ENCODE data around the gene A1BG. TPM values are rescaled to one million over a fixed set of nuclear protein-coding genes. Genes with fewer than 3 reads are reported as not detected.

The A1BG gene
- total RNA-seq, 4 donors from 2014 or later: 4.8 to 16.8 (median 9.2) TPM

GRCh38 chr19:58362272-58362994 lies 9.1 kb upstream of the A1BG start, which contains the start of gene ZNF497:
Gene ZNF497, minus strand, starts transcription at chr19:58362751. Its CDS starts 5,116 bp downstream, at chr19:58357635.
- WGBS, 2 donors: 0 to 1% methylated on average over 44 to 49 of the region's 74 CpGs
- peak within 1 kb of the TSS; percentile 72 for H3K4me3 ChIP-seq (ENCODE audit: low read depth, poor library complexity, severe bottlenecking)
- intact Hi-C loops (cut with DNase I; ENCODE audit: low total_unique reads): no loop called here
- no peak for TF ChIP-seq POLR2A (IDR thresholded peaks at IDR 0.05)
- TF ChIP-seq, protein P1, sequence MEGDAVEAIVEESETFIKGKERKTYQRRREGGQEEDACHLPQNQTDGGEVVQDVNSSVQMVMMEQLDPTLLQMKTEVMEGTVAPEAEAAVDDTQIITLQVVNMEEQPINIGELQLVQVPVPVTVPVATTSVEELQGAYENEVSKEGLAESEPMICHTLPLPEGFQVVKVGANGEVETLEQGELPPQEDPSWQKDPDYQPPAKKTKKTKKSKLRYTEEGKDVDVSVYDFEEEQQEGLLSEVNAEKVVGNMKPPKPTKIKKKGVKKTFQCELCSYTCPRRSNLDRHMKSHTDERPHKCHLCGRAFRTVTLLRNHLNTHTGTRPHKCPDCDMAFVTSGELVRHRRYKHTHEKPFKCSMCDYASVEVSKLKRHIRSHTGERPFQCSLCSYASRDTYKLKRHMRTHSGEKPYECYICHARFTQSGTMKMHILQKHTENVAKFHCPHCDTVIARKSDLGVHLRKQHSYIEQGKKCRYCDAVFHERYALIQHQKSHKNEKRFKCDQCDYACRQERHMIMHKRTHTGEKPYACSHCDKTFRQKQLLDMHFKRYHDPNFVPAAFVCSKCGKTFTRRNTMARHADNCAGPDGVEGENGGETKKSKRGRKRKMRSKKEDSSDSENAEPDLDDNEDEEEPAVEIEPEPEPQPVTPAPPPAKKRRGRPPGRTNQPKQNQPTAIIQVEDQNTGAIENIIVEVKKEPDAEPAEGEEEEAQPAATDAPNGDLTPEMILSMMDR (IDR thresholded peaks at IDR 0.05): no peak
- peak; percentile 95 to 99 for DNase-seq (ENCODE audit: low spot score in 2 of 2)

DNA sequence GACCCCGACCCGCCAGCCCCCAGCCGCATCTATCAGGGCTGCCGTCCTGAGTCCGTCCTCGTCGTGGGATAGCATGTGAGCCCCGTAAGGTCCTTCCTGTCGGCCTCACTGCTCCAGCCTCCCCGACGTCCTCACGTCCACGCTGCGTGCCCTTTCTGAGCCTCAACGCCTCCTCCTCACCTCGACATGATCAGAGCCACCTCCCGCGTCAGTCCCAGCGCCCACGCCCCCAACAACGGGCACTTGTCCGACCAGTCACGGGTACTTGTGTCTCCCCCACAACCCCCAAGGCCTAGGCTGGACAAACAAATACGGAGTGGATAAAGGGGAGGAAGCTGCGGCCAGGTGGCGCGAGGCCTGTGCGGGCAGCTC lies 8.6 kb upstream of the A1BG start:
- DNase-seq (ENCODE audit: low spot score in 2 of 2): peak in 1 of 2 donors; percentile 41
- 2 to 3% methylated on average over 28 of the region's 28 CpGs for WGBS, 2 donors
- TF ChIP-seq, protein P1 (IDR thresholded peaks at IDR 0.05): no peak
- no peak for TF ChIP-seq POLR2A (IDR thresholded peaks at IDR 0.05)

DNA sequence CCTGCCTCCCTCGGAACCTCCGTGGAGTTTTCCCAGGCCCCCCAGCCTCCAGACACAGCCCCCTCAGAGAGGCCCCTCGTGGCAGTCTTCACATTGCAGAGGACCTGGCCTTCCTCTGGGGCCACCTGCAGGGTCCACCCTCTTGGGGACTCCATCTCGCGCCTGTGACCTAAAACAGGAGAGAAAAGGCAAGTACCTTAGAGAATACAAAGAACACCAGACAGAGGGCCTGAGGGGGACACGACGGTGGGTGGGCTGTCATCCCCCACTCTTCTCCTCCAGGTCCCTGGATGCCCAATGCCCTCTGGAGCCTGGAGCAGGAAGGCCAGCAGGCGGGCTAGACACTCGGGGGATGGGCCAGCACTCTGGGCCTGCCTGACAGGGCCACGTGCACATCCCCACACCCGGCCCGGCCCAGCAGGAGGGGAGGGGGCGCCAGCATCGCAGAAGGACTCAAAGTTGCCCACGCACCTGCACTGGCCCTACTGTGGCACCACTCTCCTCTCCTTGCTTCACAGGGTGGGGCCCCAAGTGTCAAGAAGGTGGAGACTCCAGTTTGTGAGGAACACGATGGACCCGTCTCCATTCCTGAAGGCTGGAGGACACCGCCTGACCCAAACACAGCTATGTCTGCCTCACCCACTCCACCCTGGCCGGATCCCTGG lies 4.3 kb upstream of the A1BG start:
- H3K4me3 ChIP-seq (ENCODE audit: low read depth, poor library complexity, severe bottlenecking): no peak overlapping the region
- intact Hi-C loops (cut with DNase I; ENCODE audit: low total_unique reads): no loop called here
- DNase-seq (ENCODE audit: low spot score in 2 of 2): no peak
- 71 to 88% methylated on average over 19 of the region's 19 CpGs for WGBS, 2 donors
- no peak for TF ChIP-seq POLR2A (IDR thresholded peaks at IDR 0.05)
- TF ChIP-seq, protein P1 (IDR thresholded peaks at IDR 0.05): no peak

More for the DNA sequence above, 8.6 kb upstream of the A1BG start:
- intact Hi-C loops (cut with DNase I; ENCODE audit: low total_unique reads): no loop called here
- peak overlapping the region; percentile 72 for H3K4me3 ChIP-seq (ENCODE audit: low read depth, poor library complexity, severe bottlenecking)

DNA sequence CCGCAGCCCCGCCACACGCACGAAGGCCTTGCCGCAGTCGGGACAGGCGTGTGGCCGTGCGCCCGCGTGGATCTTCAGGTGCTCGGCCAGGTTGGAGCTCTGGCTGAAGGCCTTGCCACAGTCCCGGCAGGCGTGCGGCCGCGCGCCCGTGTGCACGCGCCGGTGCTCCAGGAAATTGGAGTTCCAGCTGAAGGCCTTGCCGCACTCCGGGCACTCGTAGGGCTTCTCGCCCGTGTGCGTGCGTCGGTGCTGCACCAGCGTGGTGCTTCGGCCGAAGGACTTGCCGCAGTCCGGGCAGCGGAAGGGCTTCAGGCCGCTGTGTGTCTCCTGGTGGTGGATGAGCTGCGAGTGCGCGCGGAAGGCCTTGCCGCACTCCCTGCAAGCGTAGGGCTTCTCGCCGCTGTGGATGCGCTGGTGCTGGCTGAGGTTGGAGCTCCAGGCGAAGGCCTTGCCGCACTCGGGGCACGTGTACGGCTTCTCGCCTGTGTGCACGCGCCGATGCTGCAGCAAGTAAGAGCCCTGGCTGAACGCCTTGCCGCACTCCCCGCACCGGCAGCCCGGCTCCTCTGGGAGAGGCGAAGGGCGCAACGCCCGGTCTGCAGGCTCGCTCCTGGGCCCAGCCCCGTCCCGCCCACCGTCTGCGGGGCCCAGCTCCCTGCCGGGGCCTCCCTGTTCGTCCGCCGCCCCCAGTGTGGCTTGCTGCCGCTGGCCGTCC lies 3.6 kb upstream of the A1BG start:
- TF ChIP-seq, protein P1 (IDR thresholded peaks at IDR 0.05): no peak
- no peak for TF ChIP-seq POLR2A (IDR thresholded peaks at IDR 0.05)
- WGBS, 2 donors: 54 to 57% methylated on average over 62 to 67 of the region's 75 CpGs
- intact Hi-C loops (cut with DNase I; ENCODE audit: low total_unique reads): no loop called here
- no peak for DNase-seq (ENCODE audit: low spot score in 2 of 2)
- no peak overlapping the region for H3K4me3 ChIP-seq (ENCODE audit: low read depth, poor library complexity, severe bottlenecking)

DNA sequence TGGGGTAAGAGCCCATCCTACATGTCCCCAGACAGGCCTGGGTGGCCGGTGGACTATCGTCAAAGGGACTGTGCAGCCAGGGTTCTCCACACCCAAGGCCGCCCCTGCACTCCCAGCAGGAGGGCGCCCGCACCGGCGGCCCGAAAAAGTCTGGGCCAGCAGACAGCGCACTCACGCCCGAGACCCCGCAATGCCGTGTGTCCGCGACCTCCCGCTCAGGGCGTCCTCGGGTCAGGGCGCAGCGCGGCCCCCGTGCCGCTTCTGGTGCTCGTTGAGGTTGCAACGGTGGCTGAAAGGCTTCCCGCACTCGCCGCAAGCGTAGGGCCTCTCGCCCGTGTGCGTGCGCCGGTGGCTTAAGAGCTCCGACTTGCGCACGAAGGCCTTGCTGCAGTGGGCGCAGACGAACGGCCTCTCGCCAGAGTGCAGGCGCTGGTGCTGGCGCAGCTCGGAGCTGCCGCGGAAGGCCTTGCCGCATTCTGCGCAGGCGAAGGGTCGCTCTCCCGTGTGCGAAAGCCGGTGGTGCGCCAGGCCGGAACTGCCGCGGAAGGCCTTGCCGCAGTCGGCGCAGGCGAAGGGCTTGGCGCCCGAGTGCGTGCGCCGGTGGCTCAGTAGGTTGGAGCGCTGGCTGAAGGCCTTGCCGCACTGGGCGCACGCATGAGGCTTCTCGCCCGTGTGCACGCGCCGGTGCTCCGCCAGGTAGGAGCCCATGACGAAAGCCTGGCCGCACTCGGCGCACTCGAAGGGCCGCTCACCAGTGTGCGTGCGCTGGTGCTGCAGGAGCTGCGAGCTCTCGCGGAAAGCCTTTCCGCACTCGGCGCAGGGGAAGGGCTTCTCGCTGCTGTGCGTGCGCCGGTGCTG lies 2.8 kb upstream of the A1BG start:
- intact Hi-C loops (cut with DNase I; ENCODE audit: low total_unique reads): no loop called here
- H3K4me3 ChIP-seq (ENCODE audit: low read depth, poor library complexity, severe bottlenecking): no peak overlapping the region
- 30 to 36% methylated on average over 21 to 63 of the region's 94 CpGs for WGBS, 2 donors
- no peak for DNase-seq (ENCODE audit: low spot score in 2 of 2)
- TF ChIP-seq, protein P1 (IDR thresholded peaks at IDR 0.05): no peak
- TF ChIP-seq POLR2A (IDR thresholded peaks at IDR 0.05): no peak
